Caki2 (cell line): ENCODE measurements around the gene KCNH1. TPM values are rescaled to one million over a fixed set of nuclear protein-coding genes. Genes with fewer than 3 reads are reported as not detected.

Experiments used
- DNase-seq: peaks from one replicate; pipeline ENCODE4 v3.0.0-alpha.2; 2015; ENCODE audit warnings: low read depth
- in situ Hi-C: cut with HindIII; loops from 2 replicates; pipeline ENCODE4 v1.10.0; 2016; ENCODE audit warnings: low sequenced_read_pairs, low pct_unique_long_range_greater_than_20kb, mixed read lengths
- total RNA-seq: library from RNA; depleted of rRNA; stranded (reverse); fragments of >200 nt; shearing (Covaris generic); gene quantifications from 2 replicates; pipeline ENCODE4 v1.2.3, GENCODE V29; 2014; ENCODE audit warnings: low replicate concordance

Gene KCNH1
- total RNA-seq, 1 experiment from 2014 or later = 2.0 TPM

- no peak for DNase-seq
- in situ Hi-C loops = no loop called here
Observed at GRCh38 chr1:210797422-210797821, 336.5 kb downstream of the KCNH1 start.

DNA sequence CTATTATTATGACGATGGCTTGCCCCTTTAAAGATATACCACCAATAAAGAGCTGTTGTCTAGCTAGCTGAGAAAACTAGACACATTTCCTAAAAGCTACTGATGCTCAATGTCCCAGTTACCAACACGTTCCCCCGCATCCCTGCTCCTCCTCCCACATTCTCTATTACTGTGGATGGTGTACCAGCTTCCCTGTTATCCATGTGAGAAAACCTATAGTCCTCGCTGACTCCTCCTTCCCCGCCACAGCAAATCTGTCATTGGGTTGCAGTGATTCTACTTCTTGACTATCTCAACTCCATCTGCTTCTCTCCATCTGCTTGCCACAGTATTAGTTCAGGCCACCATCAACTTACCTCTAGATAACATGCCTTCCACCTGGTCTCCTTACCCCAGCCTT lies 337.5 kb downstream of the KCNH1 start:
- in situ Hi-C loops = no loop called here
- no peak for DNase-seq

DNA sequence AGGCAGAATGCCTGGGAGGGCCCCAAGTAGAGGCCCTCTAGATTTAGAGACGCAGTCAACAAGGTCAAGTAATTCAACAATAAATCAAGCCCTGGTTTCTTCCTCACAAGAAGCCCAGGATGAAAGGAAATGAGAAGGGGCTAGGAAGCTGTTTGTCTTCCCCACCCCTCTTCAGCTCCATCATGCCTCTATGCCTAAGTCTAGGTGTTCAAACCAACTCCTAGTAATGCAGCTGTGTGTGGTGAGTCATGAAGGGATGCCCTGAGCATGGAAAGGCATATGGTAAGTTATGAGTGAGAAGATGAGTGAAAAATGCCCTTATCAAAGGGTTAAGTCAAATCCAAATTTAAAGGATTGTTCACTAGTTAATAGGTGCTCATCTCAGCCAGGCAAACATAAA lies 339.5 kb downstream of the KCNH1 start:
- in situ Hi-C loops = no loop called here
- no peak for DNase-seq

GRCh38 chr1:210792250-210793102 lies 341.5 kb downstream of the KCNH1 start:
- peak; percentile 20 for DNase-seq
- in situ Hi-C loops = no loop called here

DNA sequence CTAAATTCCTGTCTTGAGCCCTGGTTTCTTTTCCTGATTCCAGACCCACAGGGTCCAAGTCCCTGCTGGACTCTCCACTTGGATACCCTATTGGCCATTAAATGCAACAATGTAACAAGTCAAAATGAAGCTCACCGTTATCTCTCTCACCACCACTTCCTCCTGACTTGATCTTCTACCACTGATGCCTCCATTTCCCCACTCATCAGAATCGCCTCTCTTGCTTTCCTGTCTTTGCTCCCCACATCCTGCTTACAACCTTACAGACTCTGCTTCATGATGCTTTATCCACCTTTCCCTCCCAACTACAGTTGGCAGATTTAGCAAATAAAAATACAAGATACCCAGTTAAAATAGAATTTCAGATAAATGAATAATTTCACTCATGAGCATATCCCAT lies 343.8 kb downstream of the KCNH1 start:
- no peak for DNase-seq
- in situ Hi-C loops = no loop called here

GRCh38 chr1:210787800-210788199 lies 346.1 kb downstream of the KCNH1 start:
- no peak for DNase-seq
- in situ Hi-C loops = no loop called here

GRCh38 chr1:210786546-210786945 lies 347.4 kb downstream of the KCNH1 start:
- no peak for DNase-seq
- in situ Hi-C loops = no loop called here

- in situ Hi-C loops = no loop called here
- no peak for DNase-seq
Observed at GRCh38 chr1:210783925-210784324, 350.0 kb downstream of the KCNH1 start.

GRCh38 chr1:210781652-210782051 lies 352.3 kb downstream of the KCNH1 start:
- DNase-seq = no peak
- in situ Hi-C loops = no loop called here

DNA sequence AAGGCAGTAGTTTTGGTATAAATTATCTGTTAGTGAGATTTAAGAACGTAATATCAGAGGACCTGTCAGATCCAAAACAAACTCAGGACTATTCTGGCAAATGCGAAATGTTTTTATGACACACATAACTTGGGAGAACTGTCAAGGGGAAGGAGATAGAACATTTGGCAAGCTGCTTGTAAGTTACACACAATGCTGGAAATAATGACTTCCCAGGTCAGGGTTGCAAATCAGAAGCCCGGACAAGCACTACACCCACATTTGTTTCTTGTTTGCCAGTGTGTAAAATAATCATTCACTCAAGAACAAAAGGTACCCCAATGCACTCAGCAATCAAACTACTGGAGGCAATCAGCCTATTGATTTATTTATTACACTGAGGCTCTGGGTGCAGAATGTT lies 354.7 kb downstream of the KCNH1 start:
- in situ Hi-C loops = no loop called here
- DNase-seq = no peak

DNA sequence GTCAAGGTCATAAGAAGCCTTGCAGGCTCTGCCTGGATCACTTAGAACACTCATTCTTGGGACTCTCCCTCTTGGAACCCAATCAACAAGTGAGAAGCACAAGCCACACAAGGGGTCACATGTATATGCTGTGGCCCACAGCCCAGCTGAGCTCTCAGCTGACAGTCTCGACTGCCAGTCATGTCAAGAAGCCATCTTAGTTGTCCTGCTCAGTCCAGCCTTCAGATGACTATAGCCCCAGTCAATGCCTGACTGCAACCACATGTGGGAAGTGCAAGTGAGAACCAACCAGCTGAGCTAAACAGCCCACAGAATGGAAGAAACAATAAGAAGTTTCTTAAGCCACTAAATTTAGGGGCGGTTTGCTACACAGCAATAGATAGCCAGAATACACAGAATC lies 356.0 kb downstream of the KCNH1 start:
- in situ Hi-C loops = no loop called here
- no peak for DNase-seq

GRCh38 chr1:210776712-210777111 lies 357.2 kb downstream of the KCNH1 start:
- in situ Hi-C loops = no loop called here
- no peak for DNase-seq

DNA sequence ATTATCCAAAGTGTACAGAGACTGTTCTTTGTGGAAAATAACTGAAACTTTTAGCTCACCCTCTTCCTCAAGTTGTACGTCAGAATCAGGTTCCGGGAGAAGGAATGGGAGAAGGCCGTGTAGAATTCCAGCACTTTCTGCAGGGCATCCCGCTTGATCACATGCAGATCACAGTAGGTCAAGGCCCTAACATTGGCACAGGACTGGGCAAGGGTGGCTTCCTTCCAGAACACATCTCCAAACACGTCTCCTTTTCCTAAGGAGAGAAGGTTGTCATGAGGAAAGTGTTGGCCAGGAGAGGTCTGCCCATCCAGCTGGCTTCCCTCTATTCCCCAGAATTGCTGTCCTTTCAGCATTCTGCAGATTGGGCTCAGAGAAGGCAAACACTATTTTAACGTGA lies 358.7 kb downstream of the KCNH1 start:
- in situ Hi-C loops = no loop called here
- no peak for DNase-seq

DNA sequence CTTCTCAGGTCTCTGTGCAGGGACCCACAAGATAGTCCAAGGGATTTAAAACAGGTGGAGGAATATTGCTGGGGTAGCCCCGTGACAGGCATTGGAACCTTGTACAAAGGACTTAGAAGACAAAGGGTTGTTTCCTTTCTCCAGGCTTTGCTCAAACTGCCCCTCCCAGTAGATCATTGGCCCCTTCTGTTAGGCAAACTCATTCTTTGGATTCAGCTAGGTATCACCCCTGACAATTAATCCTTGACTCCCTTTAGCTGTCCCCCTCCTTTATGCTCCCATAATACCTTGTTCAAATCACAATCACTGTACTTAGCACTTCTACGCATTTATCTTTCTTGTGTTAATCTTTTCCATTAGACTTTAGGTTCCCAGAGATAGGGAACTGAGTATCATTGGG lies 360.5 kb downstream of the KCNH1 start:
- in situ Hi-C loops = no loop called here
- no peak for DNase-seq

DNA sequence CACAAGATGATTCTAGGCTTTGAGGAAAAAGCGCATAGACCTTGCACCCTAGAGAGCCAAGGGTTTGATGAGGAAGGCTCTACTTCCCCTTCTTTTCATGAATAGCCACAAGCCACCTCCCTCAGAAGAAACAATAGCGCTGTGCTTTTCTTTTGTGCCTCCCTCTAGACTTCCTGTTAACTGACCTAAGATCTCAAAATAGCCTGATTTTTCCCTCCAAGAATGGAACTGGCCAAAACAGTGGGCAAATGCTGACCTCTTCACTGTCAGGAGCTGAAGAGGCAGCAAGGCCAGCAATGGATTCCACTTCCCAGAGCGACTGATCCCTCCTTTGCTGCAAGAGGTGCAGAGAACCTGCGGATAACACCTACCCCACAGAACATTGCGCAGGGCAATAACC lies 362.8 kb downstream of the KCNH1 start:
- DNase-seq = no peak
- in situ Hi-C loops = no loop called here

GRCh38 chr1:210770396-210770984 lies 363.5 kb downstream of the KCNH1 start:
- no peak for DNase-seq
- in situ Hi-C loops = no loop called here

DNA sequence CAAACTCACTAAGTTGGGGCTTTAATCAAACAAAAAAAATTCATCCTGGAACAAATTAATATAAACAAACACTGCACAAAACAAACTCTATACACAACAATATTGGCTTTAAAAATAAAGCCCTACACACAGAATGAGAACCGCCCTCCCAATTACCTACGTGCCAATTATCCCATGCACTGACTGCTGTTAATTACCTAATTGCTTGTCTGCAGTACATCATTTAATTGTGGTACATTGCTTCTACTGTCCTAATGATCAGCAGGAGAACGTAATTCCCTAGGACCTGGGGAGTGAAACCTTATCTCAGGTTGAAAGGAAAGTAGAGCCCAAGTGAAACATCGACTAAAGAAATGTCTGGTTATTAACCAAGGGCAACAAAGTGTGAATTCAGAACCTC lies 364.5 kb downstream of the KCNH1 start:
- in situ Hi-C loops = no loop called here

DNA sequence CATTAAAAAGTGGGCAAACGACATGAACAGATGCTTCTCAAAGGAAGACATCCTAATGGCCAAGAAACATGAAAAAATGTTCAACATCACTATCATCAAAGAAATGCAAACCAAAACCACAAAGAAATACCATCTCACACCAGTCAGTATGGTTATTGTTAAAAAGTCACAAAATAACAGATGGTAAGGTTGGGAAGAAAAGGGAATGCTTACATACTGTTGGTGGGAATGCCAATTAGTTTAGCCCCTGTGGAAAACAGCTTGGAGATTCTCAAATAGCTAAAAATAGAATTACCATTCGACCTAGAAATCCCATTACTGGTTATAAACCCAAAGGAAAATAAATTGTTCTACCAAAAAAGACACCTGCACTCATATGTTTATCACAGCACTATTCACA lies 369.4 kb downstream of the KCNH1 start:
- in situ Hi-C loops = no loop called here
- no peak for DNase-seq

More for the DNA sequence above, 364.5 kb downstream of the KCNH1 start:
- DNase-seq = no peak

DNA sequence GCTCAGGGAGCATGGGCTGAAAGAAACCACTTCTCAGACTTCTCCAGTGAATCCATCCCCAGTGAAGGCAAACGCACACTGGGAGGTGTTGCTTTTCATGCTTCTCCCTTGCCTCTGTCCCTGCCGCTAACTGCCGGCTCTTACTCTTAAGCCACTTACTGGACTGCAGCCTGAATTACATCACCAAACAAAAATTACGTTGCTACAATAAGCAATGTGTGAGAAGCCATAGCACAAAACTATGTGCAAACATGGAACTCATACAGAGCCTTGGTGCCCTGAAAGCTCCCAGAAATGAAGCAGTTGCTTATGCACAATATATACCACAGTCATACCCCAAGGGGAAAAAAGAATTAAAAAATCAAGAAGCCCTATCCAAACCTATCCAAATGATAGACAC lies 375.2 kb downstream of the KCNH1 start:
- in situ Hi-C loops = no loop called here
- DNase-seq = no peak

GRCh38 chr1:210758261-210758660 lies 375.7 kb downstream of the KCNH1 start:
- in situ Hi-C loops = no loop called here

More at GRCh38 chr1:210758261-210758660, 375.7 kb downstream of the KCNH1 start:
- no peak for DNase-seq
